H1 (cell line): ENCODE measurements around the gene APOBEC3H.

Experiments
- CTCF ChIP-seq, 3 experiments: IDR thresholded peaks; 1 replicate in 2 of 3; 2 replicates in 1 of 3; pipeline versions ENCODE4 v1.5.1 to v1.6.1; 2011; ENCODE audit warnings: low read length in 3 of 3, mild to moderate bottlenecking in 3 of 3, inconsistent platforms in 2 of 3, low read depth in 1 of 3, moderate library complexity in 1 of 3; ENCODE audit not compliant: insufficient read depth in 1 of 3; ENCODE audit errors: control extremely low read depth in 1 of 3
- E2F6 ChIP-seq: IDR thresholded peaks from 2 replicates; pipeline ENCODE4 v1.6.1; 2012; ENCODE audit warnings: inconsistent platforms
- PHF8 ChIP-seq: fragments of 200-600 bp; sonication (generic); conservative IDR thresholded peaks from 2 replicates; pipeline ENCODE4 v1.7.1; 2012; ENCODE audit warnings: low read depth, mild to moderate bottlenecking, inconsistent platforms, low read length, moderate library complexity
- POLR2AphosphoS5 ChIP-seq: IDR thresholded peaks from 2 replicates; pipeline ENCODE4 v1.6.1; 2011; ENCODE audit warnings: low read depth, low read length
- USF2 ChIP-seq: IDR thresholded peaks from 2 replicates; pipeline ENCODE4 v1.6.1; 2011; ENCODE audit warnings: low read length, improper control_type of control experiment

- TF ChIP-seq PHF8 (no peak), CTCF (IDR thresholded peaks at IDR 0.05; ENCODE audit: control extremely low read depth in 1 of 3, insufficient read depth in 1 of 3, low read depth in 1 of 3, low read length in 3 of 3) (peak; percentile 28 to 47 (median 41)), E2F6 (no peak), POLR2AphosphoS5 (no peak), USF2 (no peak)
Measured at GRCh38 chr22:39149915-39150847, 53.1 kb downstream of the APOBEC3H start.
